ENCODE measurements around the gene TAF4.

TAF4 gene

DNA sequence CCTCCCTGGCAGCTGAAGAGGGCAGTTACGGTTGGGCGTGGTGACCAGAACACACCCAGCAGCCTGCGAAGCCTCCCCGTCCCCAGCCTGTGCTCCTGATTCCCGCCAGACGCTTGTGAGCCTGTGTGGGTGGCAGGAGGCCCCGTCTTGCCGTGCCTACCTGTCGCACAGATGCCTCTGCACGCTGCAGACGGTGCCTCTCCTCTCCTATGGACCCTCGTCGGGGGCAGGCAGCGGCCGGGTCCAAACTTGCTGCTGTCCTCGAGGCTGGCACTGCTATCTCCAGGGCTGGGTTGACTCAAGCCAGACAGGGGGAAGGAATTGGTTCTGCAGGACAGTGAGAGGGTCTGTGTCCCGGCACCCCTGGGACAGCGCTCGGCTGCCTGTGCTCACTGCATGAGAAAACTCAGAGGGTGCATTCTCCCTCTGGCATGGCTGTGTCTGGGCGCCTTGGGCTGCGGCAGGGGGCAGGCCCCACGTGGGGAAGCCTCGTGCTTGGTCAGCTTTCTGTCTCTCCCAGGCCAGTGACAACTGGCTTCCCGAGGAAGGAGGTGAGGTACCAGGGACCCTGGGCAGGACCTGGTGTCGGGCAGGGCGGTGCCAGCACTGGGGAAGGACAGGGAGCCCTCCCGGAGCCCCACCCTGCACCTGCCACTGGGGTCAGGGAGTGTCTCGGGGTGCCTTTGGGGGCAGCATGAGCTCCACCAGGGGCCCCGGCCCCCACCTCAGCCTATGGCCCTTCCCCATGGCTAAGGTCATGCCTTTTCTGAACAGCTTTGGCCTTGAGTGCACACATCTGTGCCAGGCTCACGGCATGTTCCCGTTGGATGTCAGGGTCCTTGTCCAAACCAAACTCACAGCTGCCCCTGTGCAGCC, 127.5 kb downstream of the TAF4 start:
- TF ChIP-seq, protein P1, sequence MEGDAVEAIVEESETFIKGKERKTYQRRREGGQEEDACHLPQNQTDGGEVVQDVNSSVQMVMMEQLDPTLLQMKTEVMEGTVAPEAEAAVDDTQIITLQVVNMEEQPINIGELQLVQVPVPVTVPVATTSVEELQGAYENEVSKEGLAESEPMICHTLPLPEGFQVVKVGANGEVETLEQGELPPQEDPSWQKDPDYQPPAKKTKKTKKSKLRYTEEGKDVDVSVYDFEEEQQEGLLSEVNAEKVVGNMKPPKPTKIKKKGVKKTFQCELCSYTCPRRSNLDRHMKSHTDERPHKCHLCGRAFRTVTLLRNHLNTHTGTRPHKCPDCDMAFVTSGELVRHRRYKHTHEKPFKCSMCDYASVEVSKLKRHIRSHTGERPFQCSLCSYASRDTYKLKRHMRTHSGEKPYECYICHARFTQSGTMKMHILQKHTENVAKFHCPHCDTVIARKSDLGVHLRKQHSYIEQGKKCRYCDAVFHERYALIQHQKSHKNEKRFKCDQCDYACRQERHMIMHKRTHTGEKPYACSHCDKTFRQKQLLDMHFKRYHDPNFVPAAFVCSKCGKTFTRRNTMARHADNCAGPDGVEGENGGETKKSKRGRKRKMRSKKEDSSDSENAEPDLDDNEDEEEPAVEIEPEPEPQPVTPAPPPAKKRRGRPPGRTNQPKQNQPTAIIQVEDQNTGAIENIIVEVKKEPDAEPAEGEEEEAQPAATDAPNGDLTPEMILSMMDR (IDR thresholded peaks at IDR 0.05; ENCODE audit: extremely low read depth, missing control alignments) = no peak
- DNase-seq (ENCODE audit: low spot score) = no peak

DNA sequence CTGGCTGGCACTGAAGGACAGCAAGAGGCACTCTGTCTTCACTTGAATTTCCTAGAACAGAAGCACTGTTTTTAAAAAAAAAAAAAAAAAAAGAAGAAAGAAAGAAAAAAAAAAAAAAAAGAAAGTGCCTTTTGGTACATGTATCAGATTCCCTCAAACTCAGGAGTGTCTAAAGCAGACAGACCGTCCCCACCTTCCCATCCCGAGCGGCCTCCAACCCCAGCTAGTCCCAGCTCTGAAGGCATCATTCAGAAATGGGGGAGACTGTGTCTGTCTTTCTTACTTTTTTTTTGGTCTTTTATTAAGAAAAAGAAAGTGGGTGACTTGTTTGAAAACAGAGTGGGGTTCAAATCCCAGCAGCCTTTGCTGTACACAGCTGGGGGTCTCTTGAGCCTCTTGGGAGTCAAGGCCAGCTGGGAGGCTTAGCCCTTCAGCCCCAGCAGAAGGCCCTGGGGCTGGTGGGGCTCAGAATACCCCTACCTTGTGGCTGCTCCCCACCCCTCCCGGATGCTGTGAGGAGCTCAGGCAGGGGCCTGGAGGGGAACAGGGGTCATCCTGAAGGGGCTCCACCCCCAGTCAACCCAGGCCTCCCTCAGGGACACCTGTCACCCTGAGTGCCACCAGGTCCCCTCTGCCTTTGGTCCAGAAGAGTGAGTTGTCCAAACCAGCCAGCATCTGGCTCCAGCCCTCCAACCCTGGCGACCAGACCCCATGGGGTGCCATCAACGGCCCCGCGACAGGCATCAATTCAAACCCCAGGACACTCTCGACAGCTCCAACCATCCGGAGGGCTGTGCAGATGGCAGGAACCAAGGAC, 128.3 kb downstream of the TAF4 start:
- DNase-seq (ENCODE audit: low spot score) = no peak
- TF ChIP-seq, protein P1 (IDR thresholded peaks at IDR 0.05; ENCODE audit: extremely low read depth, missing control alignments) = no peak

DNA sequence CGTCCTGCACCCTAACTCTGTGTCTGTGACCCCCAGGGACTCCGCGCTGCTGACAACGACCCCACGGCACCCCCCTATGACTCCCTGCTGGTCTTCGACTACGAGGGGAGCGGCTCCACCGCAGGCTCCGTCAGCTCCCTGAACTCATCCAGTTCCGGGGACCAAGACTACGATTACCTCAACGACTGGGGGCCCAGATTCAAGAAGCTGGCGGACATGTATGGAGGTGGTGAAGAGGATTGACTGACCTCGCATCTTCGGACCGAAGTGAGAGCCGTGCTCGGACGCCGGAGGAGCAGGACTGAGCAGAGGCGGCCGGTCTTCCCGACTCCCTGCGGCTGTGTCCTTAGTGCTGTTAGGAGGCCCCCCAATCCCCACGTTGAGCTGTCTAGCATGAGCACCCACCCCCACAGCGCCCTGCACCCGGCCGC, 129.0 kb downstream of the TAF4 start:
- TF ChIP-seq, protein P1 (IDR thresholded peaks at IDR 0.05; ENCODE audit: extremely low read depth, missing control alignments) = no peak
- no peak for DNase-seq (ENCODE audit: low spot score)

DNA sequence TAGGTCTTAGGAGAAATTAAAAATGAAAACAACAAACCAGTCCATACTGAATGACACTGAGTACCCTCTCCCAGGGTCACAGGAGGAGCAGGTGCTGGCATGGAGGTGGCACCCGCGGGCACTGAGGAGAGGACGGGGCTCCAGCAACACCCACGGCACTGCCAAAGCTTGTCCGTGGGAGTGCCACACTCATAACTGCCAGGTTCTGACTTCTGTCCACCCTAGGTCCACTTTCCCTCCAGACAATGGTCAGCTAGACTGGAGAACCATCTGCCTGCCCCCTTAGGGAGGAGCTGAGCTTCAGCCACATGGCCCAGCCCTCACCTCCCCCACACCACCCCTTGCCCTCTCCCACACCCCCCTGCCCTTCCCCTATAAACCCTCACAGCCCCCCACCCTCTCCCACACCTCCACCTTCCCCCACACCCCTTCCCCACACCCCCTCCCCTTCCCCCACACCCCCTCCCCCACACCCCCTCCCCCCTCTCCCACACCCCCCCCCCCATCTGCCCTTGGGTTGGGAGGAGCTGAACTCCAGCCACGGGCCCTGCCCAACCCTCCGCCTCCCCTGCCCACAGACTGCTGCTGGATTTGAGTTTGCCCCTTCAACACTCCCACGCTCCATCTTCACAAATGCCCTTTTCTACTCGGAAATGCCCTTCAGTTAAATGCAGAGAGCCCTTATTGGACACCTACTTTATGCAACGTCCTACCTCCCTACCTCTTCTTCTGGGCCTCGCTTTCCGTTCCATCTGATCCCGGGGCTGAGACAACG, 129.6 kb downstream of the TAF4 start:
- TF ChIP-seq, protein P1 (IDR thresholded peaks at IDR 0.05; ENCODE audit: extremely low read depth, missing control alignments) = no peak
- DNase-seq (ENCODE audit: low spot score) = no peak

DNA sequence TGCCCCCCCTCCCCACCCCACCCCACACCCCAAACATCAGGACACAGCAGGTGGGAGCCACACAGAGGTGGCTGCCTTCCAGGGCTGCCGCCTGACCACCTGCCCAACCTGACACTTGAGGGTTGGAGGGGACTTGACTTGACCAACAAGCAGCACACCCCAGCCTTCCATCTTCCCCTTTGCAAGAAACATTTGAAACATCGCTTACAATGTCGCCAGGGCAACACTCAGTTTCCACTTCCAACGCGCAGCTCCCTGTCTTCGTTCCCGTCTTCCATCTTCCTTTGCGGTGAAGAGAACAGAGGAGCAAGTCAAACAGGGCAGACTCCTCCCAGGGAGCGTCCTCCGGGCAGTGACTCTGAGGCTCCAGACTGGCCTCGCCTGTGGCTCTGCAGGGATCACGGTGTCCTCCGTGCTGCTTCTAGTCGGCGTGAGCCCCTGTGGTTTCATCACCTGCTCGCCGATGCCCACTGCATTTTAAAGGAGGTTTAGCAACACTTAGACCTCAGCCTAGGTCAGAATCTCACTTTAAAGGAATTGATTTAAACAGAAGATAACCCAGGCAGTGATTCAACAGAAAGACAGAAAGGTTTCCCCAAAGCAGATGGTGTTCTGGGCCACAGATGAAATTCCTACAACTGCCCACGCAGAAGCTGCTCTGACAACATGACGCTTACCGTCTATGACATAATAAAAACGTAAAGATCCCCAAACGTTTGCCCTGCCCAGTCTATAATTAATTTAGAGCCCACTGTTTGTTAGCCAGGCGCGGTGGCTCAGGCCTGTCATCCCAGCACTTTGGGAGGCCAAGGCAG, 130.8 kb downstream of the TAF4 start:
- no peak for DNase-seq (ENCODE audit: low spot score)
- TF ChIP-seq, protein P1 (IDR thresholded peaks at IDR 0.05; ENCODE audit: extremely low read depth, missing control alignments) = no peak

DNA sequence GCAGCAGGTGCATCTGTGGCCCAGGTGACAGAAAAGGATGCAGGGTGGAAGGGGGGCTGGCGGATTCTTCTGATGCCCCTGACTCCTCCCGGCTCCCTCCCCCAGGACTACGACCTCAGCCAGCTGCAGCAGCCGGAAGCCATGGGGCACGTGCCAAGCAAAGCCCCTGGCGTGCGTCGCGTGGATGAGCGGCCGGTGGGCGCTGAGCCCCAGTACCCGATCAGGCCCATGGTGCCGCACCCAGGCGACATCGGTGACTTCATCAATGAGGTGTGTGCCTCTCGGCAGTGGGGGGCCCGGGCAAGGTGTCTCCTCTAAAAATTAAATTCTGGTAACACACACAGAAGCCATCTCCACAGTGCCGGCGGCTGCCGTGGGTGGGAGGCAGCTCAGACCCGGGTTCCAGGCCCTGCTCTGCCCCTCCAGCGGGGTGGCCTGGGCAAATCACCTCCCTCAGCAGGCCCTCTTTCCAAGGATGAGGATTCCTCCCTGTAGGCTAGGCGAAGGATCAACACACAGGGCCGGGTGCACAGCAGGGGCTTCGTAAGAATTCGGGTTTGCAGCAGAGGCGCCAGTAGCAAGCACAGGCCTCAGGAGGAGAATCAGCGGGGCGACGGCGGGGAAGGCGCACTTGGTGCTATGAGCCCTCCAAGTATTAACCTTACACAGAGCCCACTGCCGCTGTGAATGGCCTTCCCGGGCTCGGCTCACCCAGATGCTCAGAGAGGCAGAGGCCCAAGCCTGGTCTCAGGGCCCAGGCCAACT, 131.5 kb downstream of the TAF4 start:
- no peak for DNase-seq (ENCODE audit: low spot score)

More for the DNA sequence above, 131.5 kb downstream of the TAF4 start:
- TF ChIP-seq, protein P1 (IDR thresholded peaks at IDR 0.05; ENCODE audit: extremely low read depth, missing control alignments) = no peak

All from GM20000 (cell line).